Mesenchymal stem cell (in vitro differentiated cells and primary cell): Measurements from ENCODE around the gene TRIM66.

ENCODE experiments used
- DNase-seq: peaks from one replicate; pipeline ENCODE4 v3.0.0-alpha.2; 2013
- H2AFZ ChIP-seq: one replicate; pipeline ENCODE4 v1.6.1; 2013; ENCODE audit warnings: low read depth, mild to moderate bottlenecking, control low read depth, inconsistent platforms, low read length, moderate library complexity
- H2AK5ac ChIP-seq: 2 replicates; pipeline ENCODE4 v1.6.1; 2013; ENCODE audit warnings: low read length, moderate library complexity, mild to moderate bottlenecking, inconsistent platforms; ENCODE audit not compliant: severe bottlenecking
- H2BK120ac ChIP-seq: one replicate; pipeline ENCODE4 v1.6.1; 2013; ENCODE audit warnings: low read depth, mild to moderate bottlenecking, inconsistent platforms, low read length, moderate library complexity
- H2BK12ac ChIP-seq, 2 experiments: one replicate each; pipeline ENCODE4 v1.6.1; 2013; ENCODE audit warnings: inconsistent platforms in 2 of 2, low read length in 2 of 2, mild to moderate bottlenecking in 2 of 2, moderate library complexity in 2 of 2, control low read depth in 1 of 2
- H2BK15ac ChIP-seq: one replicate; pipeline ENCODE4 v1.6.1; 2013; ENCODE audit warnings: mild to moderate bottlenecking, low read depth, inconsistent platforms; ENCODE audit not compliant: poor library complexity, severe bottlenecking
- H2BK5ac ChIP-seq: 2 replicates; pipeline ENCODE4 v1.6.1; 2013; ENCODE audit warnings: low read depth, mild to moderate bottlenecking, low read length, control low read depth, inconsistent platforms; ENCODE audit not compliant: poor library complexity, severe bottlenecking
- H3K14ac ChIP-seq, 2 experiments: one replicate each; pipeline ENCODE4 v1.6.1; 2013; ENCODE audit warnings: inconsistent platforms in 2 of 2, low read length in 2 of 2, control low read depth in 1 of 2, mild to moderate bottlenecking in 1 of 2, moderate library complexity in 1 of 2
- H3K18ac ChIP-seq, 2 experiments: one replicate each; pipeline ENCODE4 v1.6.1; 2013; ENCODE audit warnings: inconsistent platforms in 2 of 2, low read length in 2 of 2, control low read depth in 1 of 2, low read depth in 1 of 2, mild to moderate bottlenecking in 1 of 2
- H3K23ac ChIP-seq, 2 experiments: one replicate each; pipeline ENCODE4 v1.6.1; 2013; ENCODE audit warnings: inconsistent platforms in 2 of 2, low read length in 2 of 2, mild to moderate bottlenecking in 2 of 2, moderate library complexity in 2 of 2, control low read depth in 1 of 2
- H3K27ac ChIP-seq: 2 replicates; pipeline ENCODE4 v1.5.1; 2013; ENCODE audit warnings: mild to moderate bottlenecking, moderate library complexity, low read length, control low read depth, inconsistent platforms; ENCODE audit not compliant: poor library complexity, severe bottlenecking
- H3K27me3 ChIP-seq, 2 experiments: 2 replicates each; pipeline versions ENCODE4 v1.6.1 to v1.7.0; 2013; ENCODE audit warnings: low read length in 2 of 2, mild to moderate bottlenecking in 2 of 2, moderate library complexity in 2 of 2, control low read depth in 1 of 2, inconsistent platforms in 1 of 2; ENCODE audit not compliant: control insufficient read depth in 1 of 2, insufficient read depth in 1 of 2
- H3K36me3 ChIP-seq, 2 experiments: 2 replicates each; pipeline versions ENCODE4 v1.6.1 to v1.7.0; 2013; ENCODE audit warnings: low read length in 2 of 2, control low read depth in 1 of 2, inconsistent platforms in 1 of 2, low read depth in 1 of 2, mild to moderate bottlenecking in 1 of 2; ENCODE audit not compliant: insufficient read depth in 2 of 2, control insufficient read depth in 1 of 2
- H3K4ac ChIP-seq, 2 experiments: one replicate each; pipeline ENCODE4 v1.6.1; 2013; ENCODE audit warnings: inconsistent platforms in 2 of 2, low read length in 2 of 2, mild to moderate bottlenecking in 2 of 2, moderate library complexity in 2 of 2, control low read depth in 1 of 2, low read depth in 1 of 2
- H3K4me1 ChIP-seq: 2 replicates; pipeline ENCODE4 v1.6.1; 2013; ENCODE audit warnings: low read depth, low read length, control low read depth; ENCODE audit not compliant: control insufficient read depth, insufficient read depth
- H3K4me2 ChIP-seq: 2 replicates; pipeline ENCODE4 v1.6.1; 2013; ENCODE audit warnings: low read length, mild to moderate bottlenecking, inconsistent platforms; ENCODE audit not compliant: poor library complexity, severe bottlenecking
- H3K4me3 ChIP-seq, 2 experiments: 2 replicates each; pipeline versions ENCODE4 v1.5.1 to v1.7.0; 2013; ENCODE audit warnings: low read length in 2 of 2, mild to moderate bottlenecking in 2 of 2, control low read depth in 1 of 2, low read depth in 1 of 2; ENCODE audit not compliant: insufficient read depth in 1 of 2
- H3K79me1 ChIP-seq: replicated peaks from 2 replicates; pipeline ENCODE4 v1.6.1; 2013; ENCODE audit warnings: mild to moderate bottlenecking, control low read depth, low read length, inconsistent platforms; ENCODE audit not compliant: poor library complexity, severe bottlenecking
- H3K9ac ChIP-seq: 2 replicates; pipeline ENCODE4 v1.7.0; 2013; ENCODE audit warnings: mild to moderate bottlenecking, low read length, moderate library complexity
- H3K9me3 ChIP-seq: 2 replicates; pipeline ENCODE4 v1.7.0; 2013; ENCODE audit warnings: mild to moderate bottlenecking, low read length; ENCODE audit not compliant: control insufficient read depth
- H4K8ac ChIP-seq: one replicate; pipeline ENCODE4 v1.6.1; 2013; ENCODE audit warnings: inconsistent platforms, mild to moderate bottlenecking, low read length, moderate library complexity
- H4K91ac ChIP-seq: one replicate; pipeline ENCODE4 v1.6.1; 2013; ENCODE audit warnings: mild to moderate bottlenecking, low read length, inconsistent platforms
- WGBS: methylation state at CpG from one replicate; pipeline ENCODE4 v1.1.7; 2013; ENCODE audit warnings: mixed read lengths; 5-methylcytosine and 5-hydroxymethylcytosine counted together

TRIM66 gene

GRCh38 chr11:8698917-8699441 lies 16.5 kb upstream of the TRIM66 start:
- Histone ChIP-seq H3K23ac (no peak overlapping the region), H4K91ac (no peak overlapping the region), H3K4ac (no peak overlapping the region), H3K4me3 (no peak overlapping the region), H3K27ac (no peak overlapping the region), H3K4me2 (no peak overlapping the region), H3K4me1 (peaks cover 18% of the 10 kb centered on the region), H3K36me3 (peaks cover 83 to 89% of the 10 kb centered on the region in 2 experiments), H2BK5ac (no peak overlapping the region), H2AK5ac (peak overlapping the region; percentile 71), H3K79me1 (peaks cover 27% of the 10 kb centered on the region), H3K9ac (no peak overlapping the region), H3K18ac (peak overlapping the region in 1 of 2 experiments; percentile 61), H3K9me3 (no peaks in the 10 kb centered on the region), H3K27me3 (no peaks in the 10 kb centered on the region), H2AFZ (no peak overlapping the region), H4K8ac (no peak overlapping the region), H2BK120ac (no peak overlapping the region), H2BK15ac (no peak overlapping the region), H3K14ac (no peak overlapping the region), H2BK12ac (no peak overlapping the region)
- DNase-seq = no peak
- 76% methylated on average over 7 of the region's 11 CpGs for WGBS

- Histone ChIP-seq H3K9me3 (no peaks in the 10 kb centered on the region), H4K91ac (no peak overlapping the region), H2AFZ (no peak overlapping the region), H3K36me3 (peaks cover 83 to 89% of the 10 kb centered on the region in 2 experiments), H2BK15ac (no peak overlapping the region), H2BK12ac (no peak overlapping the region), H2BK5ac (no peak overlapping the region), H3K4me1 (peaks cover 18% of the 10 kb centered on the region), H3K14ac (no peak overlapping the region), H3K4me3 (no peak overlapping the region), H3K4ac (no peak overlapping the region), H3K27ac (no peak overlapping the region), H3K4me2 (no peak overlapping the region), H3K18ac (no peak overlapping the region), H3K27me3 (no peaks in the 10 kb centered on the region), H3K23ac (no peak overlapping the region), H2AK5ac (no peak overlapping the region), H2BK120ac (no peak overlapping the region), H4K8ac (no peak overlapping the region), H3K79me1 (peaks cover 32% of the 10 kb centered on the region), H3K9ac (no peak overlapping the region)
- 93% methylated on average over 4 of the region's 5 CpGs for WGBS
- no peak for DNase-seq
Measured at GRCh38 chr11:8698379-8698851, 15.9 kb upstream of the TRIM66 start.

- Histone ChIP-seq H2AK5ac (no peak overlapping the region), H2BK5ac (no peak overlapping the region), H2BK15ac (no peak overlapping the region), H3K4me3 (no peak overlapping the region), H3K4me2 (no peak overlapping the region), H3K9me3 (no peaks in the 10 kb centered on the region), H3K4me1 (peaks cover 18% of the 10 kb centered on the region), H3K23ac (no peak overlapping the region), H3K27ac (no peak overlapping the region), H2AFZ (no peak overlapping the region), H4K91ac (no peak overlapping the region), H3K18ac (no peak overlapping the region), H2BK120ac (no peak overlapping the region), H3K27me3 (no peaks in the 10 kb centered on the region), H3K9ac (no peak overlapping the region), H2BK12ac (no peak overlapping the region), H4K8ac (no peak overlapping the region), H3K79me1 (peaks cover 37% of the 10 kb centered on the region), H3K4ac (no peak overlapping the region), H3K36me3 (peaks cover 83 to 88% of the 10 kb centered on the region in 2 experiments), H3K14ac (no peak overlapping the region)
- no peak for DNase-seq
- 100% methylated on average over 1 of the region's 3 CpGs for WGBS
Measured at GRCh38 chr11:8697054-8697453, 14.6 kb upstream of the TRIM66 start.

GRCh38 chr11:8694137-8694536 lies 11.7 kb upstream of the TRIM66 start:
- Histone ChIP-seq H3K23ac (no peak overlapping the region), H2AFZ (no peak overlapping the region), H3K36me3 (peaks cover 67 to 93% of the 10 kb centered on the region in 2 experiments), H3K27ac (no peak overlapping the region), H3K4me2 (no peak overlapping the region), H3K79me1 (peaks cover 30% of the 10 kb centered on the region), H4K91ac (no peak overlapping the region), H3K4me1 (peaks cover 5% of the 10 kb centered on the region), H2AK5ac (no peak overlapping the region), H3K9me3 (no peaks in the 10 kb centered on the region), H3K4me3 (no peak overlapping the region), H3K14ac (no peak overlapping the region), H2BK5ac (no peak overlapping the region), H3K9ac (peak overlapping the region; percentile 58), H3K18ac (no peak overlapping the region), H2BK12ac (no peak overlapping the region), H2BK120ac (no peak overlapping the region), H2BK15ac (no peak overlapping the region), H3K27me3 (no peaks in the 10 kb centered on the region), H3K4ac (no peak overlapping the region), H4K8ac (no peak overlapping the region)
- WGBS = 90% methylated on average over 5 of the region's 5 CpGs
- DNase-seq = no peak
